CD1c-positive myeloid dendritic cell (primary cell): Measurements from ENCODE around the gene TMEM209.

Experiments used
- DNase-seq: peaks from one replicate; pipeline ENCODE4 v3.0.0-alpha.2; 2016; ENCODE audit errors: extremely low spot score

TMEM209 gene

DNA sequence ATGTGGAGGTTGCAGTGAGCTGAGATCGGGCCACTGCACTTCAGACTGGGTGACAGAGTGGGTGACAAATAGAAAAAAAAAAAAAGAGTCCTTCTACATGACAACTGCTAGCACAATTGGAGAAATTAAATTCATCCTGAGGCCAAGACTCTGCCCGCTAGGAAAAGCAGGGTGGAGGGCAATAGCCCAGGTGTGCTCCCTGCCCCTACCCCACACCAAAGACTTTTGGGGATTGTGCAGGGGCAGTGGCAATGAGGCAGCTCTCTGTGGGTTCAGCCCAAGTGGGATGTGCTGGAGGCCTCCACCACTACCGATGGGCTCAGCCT is 61.3 kb downstream of the TMEM209 start:
- DNase-seq = no peak

DNA sequence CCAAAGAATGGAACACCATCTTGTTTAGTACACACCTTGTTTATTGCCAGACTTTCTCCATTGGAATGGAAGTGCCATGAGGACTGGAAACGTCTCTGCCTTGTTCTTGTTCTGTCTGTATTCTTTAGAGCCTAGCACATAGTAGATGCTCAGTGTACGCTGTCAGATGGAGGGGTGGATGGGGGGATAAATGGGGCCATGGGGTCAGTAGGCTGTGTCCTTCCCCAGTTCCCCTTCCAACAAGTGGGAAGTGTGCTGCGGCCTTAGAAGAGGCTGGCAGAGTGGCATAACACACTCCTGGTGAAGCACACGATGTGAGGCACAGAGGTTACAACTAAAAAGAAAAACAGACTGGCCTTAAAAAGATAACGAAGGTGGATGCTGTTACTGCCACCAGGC is 61.9 kb downstream of the TMEM209 start:
- no peak for DNase-seq

DNA sequence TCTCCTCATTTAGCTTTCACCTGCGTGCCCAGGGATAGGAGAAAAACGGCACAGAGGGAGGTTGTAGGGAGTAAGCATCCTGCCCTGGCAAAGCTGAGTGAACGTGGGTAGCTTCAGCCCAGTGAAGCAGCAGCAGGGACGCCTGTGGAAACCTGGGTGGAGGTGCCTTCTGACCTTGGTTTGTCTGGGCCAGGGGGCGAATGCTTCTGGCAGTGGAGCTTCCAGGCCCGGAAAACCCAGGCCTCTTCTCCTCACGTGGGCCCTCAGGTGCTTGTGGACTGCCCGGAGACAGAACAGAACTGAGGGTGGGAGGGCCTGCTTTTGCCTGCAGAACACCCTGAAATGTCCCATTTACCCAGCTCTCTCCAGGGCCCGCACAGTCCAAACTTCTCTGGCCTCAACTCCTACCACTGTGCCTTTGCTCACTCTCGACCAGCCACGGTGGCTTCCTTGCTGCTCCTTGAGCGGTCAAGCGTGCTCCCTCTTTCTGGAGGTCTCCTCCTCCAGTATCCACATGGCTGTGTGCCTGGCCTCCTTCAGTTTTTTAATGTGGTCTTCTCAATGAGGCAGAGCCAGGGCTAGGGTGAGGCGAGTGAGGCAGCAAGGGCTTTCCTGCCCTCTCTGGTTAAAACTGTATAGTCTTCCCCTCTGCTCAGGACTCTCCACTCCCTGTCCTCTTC is 62.4 kb downstream of the TMEM209 start:
- DNase-seq = no peak

DNA sequence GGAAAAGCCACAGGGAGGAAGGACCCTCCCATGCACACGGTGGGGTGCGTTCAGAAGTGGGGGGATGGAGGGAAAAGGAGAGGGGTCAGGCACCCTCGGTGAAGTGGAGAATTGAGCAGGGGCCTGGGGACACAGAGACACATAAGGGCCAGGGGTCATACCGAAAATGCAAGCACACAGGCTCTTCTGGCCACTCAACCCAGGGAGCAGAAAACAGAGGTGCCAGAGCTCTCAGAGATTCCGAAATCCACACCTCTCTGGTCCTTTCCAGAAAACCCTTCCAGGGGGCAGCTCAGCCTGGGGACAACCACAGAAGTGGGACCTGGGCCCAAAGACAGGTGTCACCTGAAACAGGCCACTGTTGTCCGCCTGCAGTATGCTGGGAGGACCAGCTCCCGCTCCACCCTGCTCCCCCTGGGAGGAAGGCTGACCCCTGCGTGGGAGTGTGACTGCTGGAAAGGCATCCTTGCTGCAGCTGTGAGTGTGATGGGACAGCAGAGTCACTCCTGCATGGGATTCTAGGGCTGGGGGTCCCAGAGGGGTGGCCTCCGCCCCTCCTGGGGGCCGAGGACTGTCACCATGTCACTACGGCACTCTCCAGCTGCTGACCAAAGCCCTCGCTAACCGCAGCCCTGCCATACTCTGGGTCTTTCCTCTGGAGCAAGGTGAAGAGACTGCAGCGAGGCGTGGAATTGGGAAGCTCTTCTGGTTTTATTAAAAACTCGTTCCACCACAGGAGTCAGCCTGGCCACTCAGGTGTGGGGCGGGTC is 63.1 kb downstream of the TMEM209 start:
- no peak for DNase-seq

DNA sequence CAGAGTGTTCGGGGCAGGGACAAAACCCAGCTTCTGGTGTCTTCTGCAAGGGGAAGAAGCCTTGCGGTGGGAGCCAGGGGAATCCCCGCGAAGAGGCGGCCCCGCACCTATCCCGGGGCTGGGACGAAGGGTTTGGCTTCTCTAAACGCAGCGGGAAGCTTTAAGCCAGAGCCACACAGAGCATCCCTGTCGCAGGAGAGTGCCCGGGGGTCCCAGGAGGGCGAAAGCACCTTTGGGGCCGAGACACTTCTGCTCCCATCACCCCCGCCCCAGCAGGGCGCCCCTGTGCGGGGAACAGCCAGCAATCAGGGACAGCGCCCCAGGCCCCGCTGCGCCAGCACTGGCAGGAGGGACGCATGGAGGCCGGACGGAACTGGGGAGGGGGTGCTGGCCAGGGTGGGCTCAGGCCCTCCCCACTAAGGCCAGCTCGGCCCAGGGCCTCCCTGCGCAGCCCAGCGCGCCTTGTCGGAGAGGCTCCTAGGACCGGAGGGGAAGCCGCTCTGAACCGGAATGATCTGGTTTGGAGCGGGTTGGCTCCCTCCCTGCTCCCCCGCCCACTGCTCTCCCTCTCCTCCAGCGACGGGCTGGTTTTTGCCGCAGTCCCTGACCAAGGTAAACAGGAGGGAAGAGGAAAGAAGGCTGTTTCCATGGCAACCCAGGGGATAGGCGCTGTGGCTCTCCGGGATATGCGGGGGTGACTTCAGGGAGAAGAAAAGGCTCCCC is 63.9 kb downstream of the TMEM209 start:
- peak; percentile 47 for DNase-seq

DNA sequence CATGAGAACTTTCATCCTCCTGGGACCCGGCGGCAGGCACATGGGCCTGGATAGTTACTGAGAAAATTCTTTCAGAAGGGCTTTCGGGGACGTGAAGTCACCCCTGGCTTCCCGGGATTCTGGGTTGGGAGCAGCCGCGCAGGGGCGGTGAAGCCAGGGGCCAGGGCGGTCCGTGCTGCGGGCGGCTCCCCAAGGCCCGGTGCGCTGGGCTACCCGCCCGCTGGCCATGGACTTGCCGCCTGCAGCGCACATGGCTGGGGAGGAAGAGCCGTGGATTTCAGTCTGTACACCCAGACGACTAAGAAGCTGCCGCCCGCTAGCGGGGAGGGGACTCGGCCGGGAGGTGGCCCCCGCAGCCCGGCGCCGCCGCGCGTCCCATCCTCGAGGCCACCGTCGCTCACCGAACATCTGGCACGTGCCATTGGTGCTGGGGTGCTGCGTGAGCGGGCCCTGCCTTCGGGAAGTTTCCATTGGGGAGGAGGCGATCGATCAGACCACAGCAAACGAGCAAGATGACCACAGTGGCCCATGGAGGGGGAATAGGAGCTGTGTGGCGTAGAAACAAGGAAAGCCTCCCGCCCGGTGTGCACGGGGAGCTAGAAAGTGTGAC is 64.5 kb downstream of the TMEM209 start:
- no peak for DNase-seq

DNA sequence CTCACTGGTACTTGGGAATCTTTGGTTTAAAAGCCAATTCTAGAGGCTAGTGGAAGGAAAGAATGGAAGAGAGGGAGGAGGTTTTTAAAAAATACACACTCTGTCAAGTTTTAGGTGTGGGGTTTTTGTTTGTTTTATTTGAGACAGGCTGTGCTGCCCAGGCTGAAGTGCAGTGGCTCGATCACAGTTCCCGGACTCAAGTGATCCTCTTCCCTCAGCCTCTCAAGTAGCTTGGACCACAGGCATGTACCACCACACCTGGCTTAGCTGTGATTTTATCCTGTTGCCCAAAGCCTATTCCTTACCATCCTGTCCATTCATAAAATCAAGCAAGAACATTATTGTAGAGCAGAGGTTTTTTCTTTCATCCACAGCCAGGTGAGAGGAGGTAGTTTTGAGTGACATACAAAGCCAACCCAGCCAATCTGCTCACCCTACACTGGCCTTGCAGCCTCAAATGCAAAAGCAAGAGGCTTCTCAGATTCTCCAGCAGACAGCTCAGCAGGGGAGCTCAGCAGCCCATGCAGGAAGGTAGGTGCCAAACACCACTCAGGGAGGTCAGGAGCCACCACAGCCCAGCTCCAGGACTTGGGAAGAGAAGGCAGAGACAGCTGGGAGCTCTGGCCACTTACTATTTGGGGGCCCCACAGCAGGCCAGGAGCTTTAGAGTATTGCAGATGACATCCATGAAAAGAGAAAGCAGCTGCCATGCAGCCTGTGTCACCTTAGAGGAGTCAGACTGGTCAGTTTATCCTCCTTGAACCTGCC is 65.8 kb downstream of the TMEM209 start:
- DNase-seq = no peak

DNA sequence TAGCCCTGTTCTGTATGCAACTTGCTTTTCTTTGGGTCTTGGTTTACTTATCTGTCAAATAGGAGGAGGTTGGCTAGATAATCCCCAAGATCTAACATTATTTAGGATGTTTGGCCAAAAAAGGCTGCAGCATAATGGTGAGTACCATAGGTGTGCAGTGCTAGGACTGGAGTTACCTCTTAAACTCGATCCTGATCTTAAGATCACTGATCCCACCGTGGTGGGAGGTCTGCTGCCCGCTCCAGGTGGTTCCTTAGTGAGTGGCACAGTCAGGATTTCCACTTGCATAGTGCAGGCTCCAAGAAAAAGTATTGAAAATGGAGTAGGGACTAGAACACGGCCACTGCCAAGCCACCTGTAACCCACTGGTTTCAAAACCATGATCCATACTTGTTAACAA is 68.0 kb downstream of the TMEM209 start:
- DNase-seq = no peak

DNA sequence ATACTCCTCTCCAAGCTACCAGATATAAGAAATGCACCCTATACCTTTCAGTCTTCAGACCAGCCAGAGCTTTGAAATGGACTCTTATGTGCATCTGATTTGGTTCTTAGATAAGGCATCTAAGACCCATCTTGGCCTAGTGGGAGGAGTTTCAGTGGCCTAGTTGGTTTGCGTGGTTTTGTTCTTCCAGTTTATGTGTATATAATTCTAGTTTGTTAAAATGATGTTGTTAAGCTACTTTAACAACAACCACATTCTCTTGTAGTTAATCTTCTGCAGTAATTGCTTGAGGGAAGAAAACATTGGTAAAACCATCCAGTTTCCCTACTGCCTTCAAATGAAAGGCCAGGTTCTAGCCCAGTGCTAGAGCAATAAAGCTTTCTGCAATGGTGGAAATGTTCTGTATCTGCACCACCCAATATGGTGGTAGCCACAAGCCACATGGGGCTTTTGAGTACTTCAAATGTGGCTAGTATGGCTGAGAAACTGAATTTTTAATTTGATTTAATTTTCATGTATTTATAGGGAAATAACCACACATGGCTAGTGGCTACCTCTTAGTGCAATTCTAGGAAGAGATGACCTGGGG is 68.5 kb downstream of the TMEM209 start:
- no peak for DNase-seq

DNA sequence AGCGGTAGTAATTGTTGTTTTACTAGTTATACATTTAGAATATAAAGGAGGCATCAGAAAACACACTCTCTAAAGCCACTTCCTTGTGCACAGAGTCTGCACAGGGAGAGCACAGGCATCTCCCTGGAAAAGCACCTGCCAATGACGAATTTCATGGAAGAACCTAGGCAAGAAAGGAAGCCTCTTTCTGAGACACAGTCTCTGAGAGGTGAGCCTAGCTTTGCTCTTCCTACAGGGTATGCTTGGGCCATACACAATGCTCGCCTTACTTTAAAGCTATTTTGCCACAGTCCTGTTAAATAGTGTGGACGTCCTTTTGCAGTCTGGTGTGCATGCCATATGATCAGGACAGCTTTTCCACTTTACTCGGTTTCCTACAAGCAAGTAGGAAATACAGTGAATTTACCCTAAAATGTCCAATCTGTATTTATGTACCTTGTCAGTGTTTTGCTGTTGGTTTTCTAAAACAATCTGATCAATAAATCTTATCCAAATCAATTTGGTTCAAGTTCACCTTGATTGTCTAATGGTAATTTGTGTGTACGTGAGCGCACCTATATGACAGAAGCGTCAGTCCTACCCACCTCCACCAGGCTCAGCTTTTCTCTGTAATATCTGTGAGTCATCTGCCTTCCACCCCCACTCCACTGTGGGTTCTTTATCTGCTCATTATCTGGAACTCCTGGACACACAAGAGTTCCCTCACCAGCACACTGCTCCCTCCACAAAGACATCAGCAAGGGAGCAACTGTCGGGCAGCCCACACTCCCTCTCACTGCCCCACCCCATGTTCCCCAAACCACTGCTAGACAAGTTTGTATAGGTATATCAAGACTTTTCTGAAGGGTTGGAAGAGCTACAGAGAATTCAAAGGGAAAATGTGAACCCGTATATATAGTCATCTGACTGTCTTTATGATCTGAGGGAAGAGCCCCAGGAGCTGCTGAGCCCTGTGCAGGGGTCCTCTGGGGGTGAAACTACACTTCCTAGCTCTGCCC is 69.7 kb downstream of the TMEM209 start:
- peak; percentile 1 for DNase-seq

DNA sequence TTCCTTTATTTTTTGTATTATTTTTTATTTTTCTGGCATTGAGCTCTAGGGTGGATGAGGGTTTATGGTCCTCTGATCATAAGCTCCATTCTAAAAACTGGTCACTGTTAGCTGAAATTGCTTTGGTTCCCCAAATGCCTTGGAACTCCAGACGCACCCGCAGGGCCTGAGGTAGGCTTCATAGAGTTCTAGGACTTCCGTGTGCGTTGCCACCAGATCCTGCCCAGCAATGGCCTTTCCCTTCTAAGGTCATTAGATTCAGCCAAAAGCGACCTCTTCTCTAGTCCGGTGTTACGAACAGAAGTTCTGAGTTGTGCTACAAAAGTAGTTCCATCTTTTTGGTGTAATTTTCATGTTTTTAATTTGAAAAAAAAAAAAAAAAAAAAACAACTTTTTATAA is 70.5 kb downstream of the TMEM209 start:
- DNase-seq = no peak

DNA sequence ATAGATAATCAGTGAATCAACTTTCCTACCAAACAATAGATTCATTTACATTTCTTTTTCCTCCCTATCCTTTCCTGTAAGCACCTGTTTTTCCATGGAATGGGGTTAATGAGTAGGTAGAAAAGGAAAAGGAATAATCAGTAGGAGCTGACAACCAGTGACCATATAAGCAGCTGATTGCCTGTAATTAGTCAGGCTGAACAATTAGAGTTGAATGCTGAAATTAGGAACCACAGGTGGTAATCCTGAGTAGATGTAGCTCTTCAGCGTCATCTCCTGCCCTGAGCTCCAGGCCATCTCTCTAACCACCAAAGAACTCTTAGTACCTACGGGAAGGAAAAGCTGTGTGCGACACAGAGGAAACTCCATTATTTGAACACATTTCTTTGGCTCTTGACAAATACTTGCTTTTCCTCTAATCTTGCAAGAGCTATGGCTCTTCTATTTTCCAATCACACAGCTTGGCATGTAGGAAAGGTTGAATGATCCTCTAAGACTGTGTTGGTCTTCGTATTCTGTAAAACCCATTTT is 71.0 kb downstream of the TMEM209 start:
- no peak for DNase-seq

DNA sequence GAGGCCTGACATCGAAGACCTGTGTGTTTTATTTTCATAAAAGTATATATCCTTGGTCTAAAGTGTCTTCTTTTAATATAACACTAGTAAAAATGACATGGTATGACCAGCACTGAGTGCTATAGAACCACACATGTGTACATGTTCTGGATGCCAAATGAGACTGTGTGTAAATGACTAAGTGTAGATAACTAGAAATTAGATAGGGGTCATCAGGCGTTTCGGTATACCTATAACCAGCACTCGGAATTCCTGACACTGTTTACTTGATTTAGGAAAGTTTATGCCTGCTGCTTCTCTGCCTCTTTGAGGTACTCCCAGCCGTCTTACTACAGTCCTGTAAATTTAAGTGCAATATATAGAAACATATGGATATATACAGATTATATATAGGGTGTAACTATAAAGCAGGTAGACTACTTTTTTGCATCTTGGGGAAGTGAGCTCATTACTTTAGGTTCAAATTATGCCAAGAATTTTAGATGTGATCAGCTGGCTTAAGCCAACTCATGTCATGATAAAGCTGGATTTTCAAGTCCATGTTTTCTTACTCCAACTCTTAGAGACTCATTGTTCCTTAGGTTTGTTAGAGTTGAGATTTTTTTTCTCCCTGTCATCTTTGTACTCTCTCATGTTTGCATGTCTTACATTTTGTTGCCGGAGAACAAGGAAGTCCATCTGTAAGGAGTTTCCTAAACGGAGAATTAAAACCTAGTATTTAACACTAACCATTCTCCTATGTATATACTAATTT is 72.0 kb downstream of the TMEM209 start:
- DNase-seq = no peak

DNA sequence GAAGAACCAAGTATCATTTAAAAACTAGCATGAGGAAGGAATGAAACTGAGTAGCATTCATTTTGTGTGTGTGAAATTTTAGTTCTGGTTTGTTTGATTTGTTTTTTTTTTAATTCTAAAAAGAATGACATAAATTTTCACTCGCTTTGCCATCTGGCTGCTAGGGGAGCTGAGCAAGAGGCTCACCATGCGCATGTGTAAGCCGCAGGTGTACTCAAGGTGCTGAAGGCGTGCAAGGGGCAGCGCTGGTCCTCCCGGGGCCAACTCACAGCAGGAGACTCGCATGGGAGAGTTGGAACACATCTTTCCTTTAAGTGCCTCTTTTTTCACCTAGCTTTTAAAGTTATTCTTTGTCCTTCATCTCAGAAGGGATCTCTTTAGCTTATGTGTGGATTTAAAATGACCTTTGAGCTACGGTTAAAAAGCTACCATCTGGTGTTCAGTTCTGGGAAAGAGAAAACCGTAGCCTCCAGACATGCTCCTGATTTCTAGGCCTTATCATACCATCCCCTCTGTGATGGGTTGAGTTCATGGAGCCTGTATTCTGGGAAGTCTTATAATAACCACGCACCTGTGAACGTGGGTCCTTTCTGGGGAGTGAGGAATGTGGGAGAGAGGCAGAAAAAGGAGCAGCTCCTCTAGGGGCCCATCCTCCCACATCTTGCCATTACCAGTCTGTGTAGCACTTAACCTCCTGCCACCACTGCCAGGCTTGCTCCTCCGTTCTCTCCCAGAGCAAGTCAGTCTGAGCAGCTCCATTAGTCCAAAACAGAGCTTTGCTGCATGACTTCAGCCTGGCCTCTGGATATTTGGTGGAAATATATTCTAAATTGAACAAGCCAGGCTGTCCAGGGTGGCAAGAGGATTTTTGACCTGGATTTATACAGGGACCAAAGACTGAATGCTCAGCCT is 73.0 kb downstream of the TMEM209 start:
- no peak for DNase-seq

DNA sequence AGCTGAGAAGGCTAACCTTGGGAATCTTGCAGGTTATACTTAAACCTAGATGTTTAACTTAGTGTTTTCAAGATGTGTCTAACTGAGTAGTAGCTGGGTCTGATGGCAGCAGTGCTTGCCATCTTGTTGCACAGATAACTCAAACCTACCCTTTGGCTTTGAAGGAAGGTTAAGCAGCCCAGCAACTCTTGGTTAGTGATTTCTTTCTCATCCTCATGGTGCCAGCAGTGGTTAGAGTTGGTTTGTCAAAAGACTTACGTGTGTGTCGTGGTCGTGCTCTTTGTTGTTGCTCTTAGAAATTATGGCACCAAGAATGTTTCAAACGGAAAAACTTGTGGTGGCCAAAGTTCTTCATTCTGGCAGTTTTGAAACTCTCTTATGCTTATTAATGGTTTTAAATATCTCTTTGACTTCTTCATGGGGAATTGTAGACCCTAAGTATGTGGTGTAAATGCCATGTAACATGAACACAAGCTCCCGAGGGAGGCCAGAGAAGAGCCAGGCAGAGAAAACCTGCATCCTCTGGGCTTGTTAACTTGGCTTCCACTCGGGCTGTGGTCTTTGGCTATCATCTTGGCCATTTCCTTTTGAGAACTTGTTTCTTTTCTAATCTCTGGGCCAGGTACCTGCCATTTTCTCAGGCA is 73.9 kb downstream of the TMEM209 start:
- no peak for DNase-seq

DNA sequence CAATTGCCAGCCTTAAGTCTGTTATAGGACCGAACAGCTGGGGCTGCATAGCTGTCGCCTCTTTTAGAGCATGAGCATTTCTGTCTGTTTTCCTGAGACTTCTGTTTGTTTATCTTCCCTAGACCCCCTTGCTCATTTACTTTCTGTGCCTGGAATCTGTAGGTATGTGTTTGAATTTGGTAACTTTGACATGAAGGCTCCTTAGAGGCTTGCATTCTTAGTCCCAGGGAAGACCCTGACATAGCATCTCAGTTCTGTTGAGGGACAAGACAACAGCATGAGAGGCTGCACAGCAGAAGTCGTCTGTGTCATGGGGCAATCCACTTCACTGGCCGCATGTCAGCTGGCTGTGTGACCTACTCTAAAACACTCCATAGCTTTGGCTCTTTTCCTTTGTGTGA is 76.2 kb downstream of the TMEM209 start:
- no peak for DNase-seq

DNA sequence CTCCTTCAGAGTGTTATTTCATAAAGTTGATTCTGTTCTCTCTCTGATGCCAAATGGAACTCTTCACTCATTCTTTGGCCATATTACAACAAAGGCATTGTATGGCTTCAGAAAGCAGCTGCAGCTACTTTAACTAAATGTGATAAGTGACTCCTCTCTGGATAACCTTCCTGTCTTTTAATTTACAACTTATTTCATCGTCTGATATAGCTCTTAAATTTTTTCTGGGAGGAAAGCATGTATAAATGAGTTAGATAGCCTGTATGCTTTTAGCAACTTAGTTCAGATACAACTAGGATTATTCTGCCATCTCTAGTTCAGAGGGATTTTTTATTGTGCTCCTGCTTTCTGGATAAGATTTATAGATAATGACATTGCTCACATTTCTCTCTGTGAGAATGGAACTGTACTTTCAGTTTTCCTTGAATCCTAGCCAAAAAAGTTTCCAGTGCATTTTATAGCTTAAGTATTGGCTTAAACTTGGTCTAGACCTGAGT is 77.3 kb downstream of the TMEM209 start:
- DNase-seq = no peak
